ENCODE measurements around the gene DHODH. TPM values are rescaled to one million over a fixed set of nuclear protein-coding genes. Genes with fewer than 3 reads are reported as not detected.

Gene DHODH
- total and polyA plus RNA-seq, 2 of the 13 experiments (the other 11 are each of a cell fraction or from before 2014, with no cell fraction given) = 10.7 to 16.4 TPM

DNA sequence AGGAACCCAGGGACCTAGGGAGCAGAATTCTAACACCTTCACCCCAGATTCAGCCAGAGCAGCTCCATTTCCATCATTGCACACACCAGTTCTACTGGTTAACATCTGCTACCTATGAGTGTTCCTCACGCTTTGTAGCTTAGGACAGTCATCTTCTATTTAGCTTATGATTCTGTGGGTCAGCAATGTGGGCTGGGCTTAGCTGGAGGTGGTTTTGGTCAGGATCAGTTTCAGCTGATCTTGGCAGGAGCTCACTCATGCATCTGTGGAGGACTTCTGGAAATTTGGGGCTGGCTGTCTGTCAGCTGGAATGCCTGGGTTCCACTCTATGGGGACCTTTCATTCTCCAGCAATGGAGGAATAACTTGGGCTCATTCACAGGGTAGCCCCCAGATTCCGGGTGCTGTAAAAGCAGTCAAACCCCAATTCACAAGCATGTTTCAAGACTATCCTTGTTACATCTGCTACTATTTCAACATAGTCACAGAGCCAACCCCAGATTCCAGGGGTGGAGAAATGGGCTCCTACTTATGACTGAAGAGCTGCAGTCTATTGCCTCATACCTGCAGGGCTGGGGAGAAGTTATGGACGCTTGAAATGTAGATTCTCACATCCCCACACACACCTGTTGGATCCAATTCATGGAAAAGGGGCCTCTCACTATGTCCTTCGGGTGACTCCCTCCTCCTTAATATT, 42.4 kb downstream of the DHODH start (continued):
- TF ChIP-seq ARHGAP35 (CRISPR knock-in tag; IDR thresholded peaks at IDR 0.05; ENCODE audit: borderline replicate concordance) = no peak
- no peak for TF ChIP-seq ZNF670 (CRISPR knock-in tag; IDR thresholded peaks at IDR 0.05; ENCODE audit: borderline replicate concordance)
- TF ChIP-seq CEBPB (IDR thresholded peaks at IDR 0.05; ENCODE audit: borderline replicate concordance, low read depth, low read length) = peak; percentile 77
- TF ChIP-seq NONO (IDR thresholded peaks at IDR 0.05) = no peak
- TF ChIP-seq NONO (CRISPR knock-in tag; conservative IDR thresholded peaks at IDR 0.05) = no peak
- no peak for TF ChIP-seq NKX3-1 (CRISPR knock-in tag; IDR thresholded peaks at IDR 0.05)

GRCh38 chr16:72051818-72052217, 43.3 kb downstream of the DHODH start:
- in situ Hi-C loops (cut with HindIII; ENCODE audit: extremely low pct_ligation_motif_present, low pct_unique_long_range_greater_than_20kb) (no loop called here), intact Hi-C loops (cut with micrococcal nuclease; ENCODE audit: unreplicated experiment) (no loop called here)
- Histone ChIP-seq H3K9ac (ENCODE audit: insufficient read depth, low read depth, low read length) (no peak overlapping the region), H3K36me3 (replicated peaks in 1 of 2; ENCODE audit: control insufficient read depth in 1 of 2, insufficient read depth in 2 of 2, low read length in 2 of 2) (peaks cover 0 to 3% of the 10 kb centered on the region in 2 experiments; a peak in 1 of 5 replicates), H3K4me2 (ENCODE audit: low read depth, low read length) (no peak overlapping the region), H3K9me3 (ENCODE audit: low read length) (peaks cover 7% of the 10 kb centered on the region; the same call in 1 of the 2 replicates), H3K4me3 (replicated peaks in 1 of 3; ENCODE audit: insufficient read depth in 1 of 3, low read depth in 2 of 3, low read length in 3 of 3) (no peak overlapping the region), H3K79me2 (ENCODE audit: insufficient read depth, low read length) (peaks cover 3% of the 10 kb centered on the region), H4K20me1 (ENCODE audit: insufficient read depth, low read length) (no peaks in the 10 kb centered on the region), H2AFZ (ENCODE audit: low read length) (no peak overlapping the region), H3K27ac (ENCODE audit: extremely low read length, insufficient read depth, low read length) (no peak overlapping the region), H3K27me3 (ENCODE audit: control insufficient read depth in 1 of 2, insufficient read depth in 2 of 2, low read length in 2 of 2) (no peaks in the 10 kb centered on the region), H3K4me1 (ENCODE audit: insufficient read depth, low read length) (peaks cover 64% of the 10 kb centered on the region)
- FAIRE-seq (no peak), ATAC-seq (no peak), DNase-seq (ENCODE audit: low spot score) (no peak)
- BruUV-seq (replicated peaks) = no TSS peak
- ChIA-PET CTCF (ENCODE audit: low intra/inter-chr PET ratio, low total read pairs) (no interaction called here), POLR2A (no interaction called here)
- 28% methylated on average over 2 of the region's 2 CpGs for WGBS (ENCODE audit: low lambda C conversion rate)
- TF ChIP-seq RNF219 (CRISPR knock-in tag; IDR thresholded peaks at IDR 0.05) (no peak), CEBPB (IDR thresholded peaks at IDR 0.05; ENCODE audit: borderline replicate concordance, low read depth, low read length) (peak; percentile 71; the same call in 1 of the 2 replicates), HNF4G (IDR thresholded peaks at IDR 0.05; ENCODE audit: borderline replicate concordance, low read depth, low read length) (peak; percentile 28; the same call in 1 of the 2 replicates), HNF4G (CRISPR knock-in tag; IDR thresholded peaks at IDR 0.05; ENCODE audit: borderline replicate concordance, low read depth) (no peak), NR2F6 (IDR thresholded peaks at IDR 0.05) (no peak), NR2F6 (CRISPR knock-in tag; IDR thresholded peaks at IDR 0.05) (no peak), FOXP1 (IDR thresholded peaks at IDR 0.05) (no peak), FOXP1 (CRISPR knock-in tag; IDR thresholded peaks at IDR 0.05) (no peak), CEBPG (CRISPR knock-in tag; IDR thresholded peaks at IDR 0.05) (peak; percentile 80), FOSL1 (CRISPR knock-in tag; IDR thresholded peaks at IDR 0.05; ENCODE audit: borderline replicate concordance) (no peak), HNF4A (CRISPR knock-in tag; IDR thresholded peaks at IDR 0.05) (peak; percentile 21; the same call in 1 of the 2 replicates), LCORL (IDR thresholded peaks at IDR 0.05) (no peak), LCORL (CRISPR knock-in tag; IDR thresholded peaks at IDR 0.05) (peak; percentile 29; the same call in 1 of the 2 replicates)
- TF ChIP-seq, protein P1, sequence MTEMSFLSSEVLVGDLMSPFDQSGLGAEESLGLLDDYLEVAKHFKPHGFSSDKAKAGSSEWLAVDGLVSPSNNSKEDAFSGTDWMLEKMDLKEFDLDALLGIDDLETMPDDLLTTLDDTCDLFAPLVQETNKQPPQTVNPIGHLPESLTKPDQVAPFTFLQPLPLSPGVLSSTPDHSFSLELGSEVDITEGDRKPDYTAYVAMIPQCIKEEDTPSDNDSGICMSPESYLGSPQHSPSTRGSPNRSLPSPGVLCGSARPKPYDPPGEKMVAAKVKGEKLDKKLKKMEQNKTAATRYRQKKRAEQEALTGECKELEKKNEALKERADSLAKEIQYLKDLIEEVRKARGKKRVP (CRISPR knock-in tag; IDR thresholded peaks at IDR 0.05) = peak in 1 of 2 experiments; percentile 56; a peak in 2 of 4 replicates
- TF ChIP-seq, protein P2, sequence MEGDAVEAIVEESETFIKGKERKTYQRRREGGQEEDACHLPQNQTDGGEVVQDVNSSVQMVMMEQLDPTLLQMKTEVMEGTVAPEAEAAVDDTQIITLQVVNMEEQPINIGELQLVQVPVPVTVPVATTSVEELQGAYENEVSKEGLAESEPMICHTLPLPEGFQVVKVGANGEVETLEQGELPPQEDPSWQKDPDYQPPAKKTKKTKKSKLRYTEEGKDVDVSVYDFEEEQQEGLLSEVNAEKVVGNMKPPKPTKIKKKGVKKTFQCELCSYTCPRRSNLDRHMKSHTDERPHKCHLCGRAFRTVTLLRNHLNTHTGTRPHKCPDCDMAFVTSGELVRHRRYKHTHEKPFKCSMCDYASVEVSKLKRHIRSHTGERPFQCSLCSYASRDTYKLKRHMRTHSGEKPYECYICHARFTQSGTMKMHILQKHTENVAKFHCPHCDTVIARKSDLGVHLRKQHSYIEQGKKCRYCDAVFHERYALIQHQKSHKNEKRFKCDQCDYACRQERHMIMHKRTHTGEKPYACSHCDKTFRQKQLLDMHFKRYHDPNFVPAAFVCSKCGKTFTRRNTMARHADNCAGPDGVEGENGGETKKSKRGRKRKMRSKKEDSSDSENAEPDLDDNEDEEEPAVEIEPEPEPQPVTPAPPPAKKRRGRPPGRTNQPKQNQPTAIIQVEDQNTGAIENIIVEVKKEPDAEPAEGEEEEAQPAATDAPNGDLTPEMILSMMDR (CRISPR knock-in tag; IDR thresholded peaks at IDR 0.05) = no peak
